CD4-positive, alpha-beta T cell treated with Interleukin-17A for 4 hours (primary cell): ENCODE data around the gene REXO4.

Experiments used
- DNase-seq: peaks from one replicate; pipeline ENCODE4 v3.0.0-alpha.2; 2020; ENCODE audit warnings: mixed read lengths

Gene REXO4

GRCh38 chr9:133449760-133450159, 31.9 kb upstream of the REXO4 start:
- no peak for DNase-seq

- DNase-seq, result no peak
Observed at GRCh38 chr9:133448487-133448972, 30.7 kb upstream of the REXO4 start.

DNA sequence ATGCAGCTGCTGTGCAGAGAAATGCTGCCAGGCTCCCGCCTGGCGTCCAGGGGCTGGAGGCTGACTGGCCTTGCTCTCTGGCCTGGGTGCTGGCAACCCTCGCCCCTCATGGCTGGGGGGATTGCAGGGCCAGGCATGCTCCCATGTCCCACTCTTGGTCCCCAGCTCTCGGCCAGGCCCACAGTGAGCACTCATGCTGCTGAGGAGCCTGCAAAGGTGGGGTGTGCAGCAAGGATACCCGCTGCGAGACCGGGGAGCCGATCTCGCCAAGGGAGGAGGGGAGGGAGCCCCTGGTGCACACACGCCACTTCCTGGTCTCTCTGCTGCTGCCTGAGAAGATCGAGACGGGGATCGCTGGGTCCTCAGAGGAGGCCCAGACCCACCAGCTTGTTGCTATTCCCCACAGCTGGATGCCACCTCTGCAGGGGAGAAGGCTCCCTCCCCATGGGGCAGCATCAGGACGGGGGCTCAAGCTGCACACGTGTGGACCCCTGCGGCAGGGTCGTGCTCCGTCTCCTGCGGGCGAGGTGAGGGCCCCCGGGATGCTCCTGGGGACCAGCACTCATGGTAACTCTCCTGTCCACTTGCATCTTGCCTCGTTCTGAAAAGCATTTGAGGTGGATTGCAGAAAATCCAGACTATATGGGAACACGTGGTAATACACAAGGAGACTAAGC, 27.6 kb upstream of the REXO4 start:
- DNase-seq, result no peak

GRCh38 chr9:133443982-133444381, 26.2 kb upstream of the REXO4 start:
- DNase-seq, result no peak

- no peak for DNase-seq
Observed at GRCh38 chr9:133443248-133443647, 25.4 kb upstream of the REXO4 start.

DNA sequence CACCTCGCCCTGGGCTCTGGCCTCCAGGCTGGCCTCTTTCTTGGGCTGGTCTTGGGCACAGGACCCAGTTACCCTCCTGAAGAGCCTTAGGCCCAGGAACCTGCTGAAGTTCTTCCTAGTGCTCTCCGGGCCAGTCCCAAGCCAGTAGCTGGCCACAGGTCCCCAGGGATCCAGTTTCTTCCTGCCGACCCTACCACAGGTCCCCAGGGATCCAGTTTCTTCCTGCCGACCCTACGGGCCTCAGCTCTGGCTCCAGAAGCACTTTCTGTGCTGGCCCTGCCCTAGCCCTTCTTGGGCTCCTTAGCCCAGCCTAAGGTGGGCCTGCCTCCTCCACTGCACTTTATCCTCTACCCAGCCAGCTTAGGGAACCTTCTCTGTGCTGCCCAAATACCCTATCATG, 23.8 kb upstream of the REXO4 start:
- no peak for DNase-seq

GRCh38 chr9:133440874-133441273, 23.1 kb upstream of the REXO4 start:
- no peak for DNase-seq

DNA sequence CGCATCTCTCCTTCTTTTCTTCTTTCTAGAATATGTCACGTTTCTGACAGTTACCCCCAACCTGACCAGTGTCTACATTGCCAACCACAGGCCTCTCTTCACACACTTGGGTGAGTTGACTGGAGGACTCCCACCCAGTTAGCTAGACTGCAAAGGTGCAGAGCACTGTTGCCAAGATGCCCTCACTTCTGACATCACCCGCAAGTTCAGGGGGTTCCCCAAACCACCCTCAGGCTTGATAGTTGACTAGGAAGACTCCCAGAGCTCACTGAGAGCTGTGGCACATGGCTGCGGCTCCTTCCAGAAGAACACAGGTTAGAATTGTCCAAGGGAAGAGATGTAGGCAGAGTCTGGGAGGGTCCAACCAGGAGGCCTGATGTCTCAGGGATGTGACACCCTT, 21.5 kb upstream of the REXO4 start:
- no peak for DNase-seq

DNA sequence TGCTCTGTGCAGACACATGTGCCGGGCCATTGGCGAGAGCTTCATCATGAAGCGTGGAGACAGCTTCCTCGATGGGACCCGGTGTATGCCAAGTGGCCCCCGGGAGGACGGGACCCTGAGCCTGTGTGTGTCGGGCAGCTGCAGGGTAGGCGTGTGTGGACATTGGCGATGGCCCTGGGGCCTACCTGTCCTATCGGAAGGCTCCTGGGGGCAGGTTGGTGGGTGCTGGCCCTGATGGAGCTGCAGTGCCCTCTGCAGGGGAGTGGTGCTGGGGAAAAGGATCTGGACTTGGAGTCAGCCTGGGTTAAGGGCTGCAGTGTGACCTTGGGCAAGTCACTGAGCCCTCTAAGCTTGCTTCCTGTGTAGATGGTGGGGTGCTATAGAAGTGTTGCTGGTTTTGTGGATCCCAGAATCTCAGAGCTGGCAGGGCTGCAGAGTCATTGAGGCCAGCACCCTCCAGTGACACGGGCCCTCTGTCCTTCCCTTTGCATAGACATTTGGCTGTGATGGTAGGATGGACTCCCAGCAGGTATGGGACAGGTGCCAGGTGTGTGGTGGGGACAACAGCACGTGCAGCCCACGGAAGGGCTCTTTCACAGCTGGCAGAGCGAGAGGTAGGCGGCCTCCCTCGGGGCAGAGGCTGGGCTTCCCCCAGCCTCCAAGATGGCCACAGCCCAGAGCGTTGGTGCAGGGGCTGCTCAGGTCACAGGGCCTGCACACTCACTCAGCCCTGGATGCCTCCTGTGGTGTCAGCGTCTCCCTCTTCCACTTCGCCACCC, 20.1 kb upstream of the REXO4 start:
- DNase-seq, result no peak

GRCh38 chr9:133436681-133437080, 18.9 kb upstream of the REXO4 start:
- no peak for DNase-seq

- no peak for DNase-seq
Observed at GRCh38 chr9:133433351-133433843, 15.6 kb upstream of the REXO4 start.

GRCh38 chr9:133430244-133430643, 12.4 kb upstream of the REXO4 start:
- no peak for DNase-seq

- peak; percentile 30 for DNase-seq
Observed at GRCh38 chr9:133429641-133430161, 11.9 kb upstream of the REXO4 start.

- no peak for DNase-seq
Observed at GRCh38 chr9:133429214-133429613, 11.4 kb upstream of the REXO4 start.

- DNase-seq, result no peak
Observed at GRCh38 chr9:133428617-133429101, 10.8 kb upstream of the REXO4 start.

GRCh38 chr9:133427658-133428348, 10.0 kb upstream of the REXO4 start:
- DNase-seq, result no peak

DNA sequence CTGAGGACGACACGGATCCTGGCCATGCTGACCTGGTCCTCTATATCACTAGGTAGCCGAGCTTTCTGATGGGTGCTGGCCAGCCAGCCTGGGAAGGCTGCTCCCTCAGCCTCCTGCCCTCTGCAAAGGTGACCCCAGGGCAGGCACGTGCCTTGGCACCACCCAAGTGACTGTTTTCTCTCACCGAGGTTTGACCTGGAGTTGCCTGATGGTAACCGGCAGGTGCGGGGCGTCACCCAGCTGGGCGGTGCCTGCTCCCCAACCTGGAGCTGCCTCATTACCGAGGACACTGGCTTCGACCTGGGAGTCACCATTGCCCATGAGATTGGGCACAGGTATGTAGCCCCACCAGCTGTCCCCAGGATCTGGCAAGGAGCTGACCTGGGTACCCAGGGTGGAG, 8.2 kb upstream of the REXO4 start:
- no peak for DNase-seq

DNA sequence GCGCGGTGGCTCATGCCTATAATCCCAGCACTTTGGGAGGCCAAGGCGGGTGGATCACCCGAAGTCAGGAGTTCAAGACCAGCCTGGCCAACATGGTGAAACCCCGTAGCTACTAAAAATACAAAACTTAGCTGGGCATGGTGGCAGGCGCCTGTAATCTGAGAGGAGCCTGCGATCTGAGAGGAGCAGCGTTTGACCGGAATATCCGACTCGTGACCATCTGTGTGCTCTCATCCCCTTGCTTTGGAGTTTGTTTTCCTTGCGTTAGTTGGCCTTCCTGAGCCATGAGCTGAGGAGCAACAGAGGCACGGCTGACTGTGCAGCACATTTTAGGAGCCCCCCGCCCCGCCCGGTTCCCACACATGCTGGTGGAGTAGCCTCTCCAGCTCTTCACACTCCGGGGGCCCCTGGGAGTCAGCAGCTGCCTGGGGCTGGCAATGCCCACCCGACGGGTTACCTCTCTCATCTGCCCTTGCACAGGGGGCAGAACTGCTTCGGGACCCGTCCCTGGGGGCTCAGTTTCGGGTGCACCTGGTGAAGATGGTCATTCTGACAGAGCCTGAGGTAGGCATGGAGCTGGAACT, 7.3 kb upstream of the REXO4 start:
- no peak for DNase-seq

DNA sequence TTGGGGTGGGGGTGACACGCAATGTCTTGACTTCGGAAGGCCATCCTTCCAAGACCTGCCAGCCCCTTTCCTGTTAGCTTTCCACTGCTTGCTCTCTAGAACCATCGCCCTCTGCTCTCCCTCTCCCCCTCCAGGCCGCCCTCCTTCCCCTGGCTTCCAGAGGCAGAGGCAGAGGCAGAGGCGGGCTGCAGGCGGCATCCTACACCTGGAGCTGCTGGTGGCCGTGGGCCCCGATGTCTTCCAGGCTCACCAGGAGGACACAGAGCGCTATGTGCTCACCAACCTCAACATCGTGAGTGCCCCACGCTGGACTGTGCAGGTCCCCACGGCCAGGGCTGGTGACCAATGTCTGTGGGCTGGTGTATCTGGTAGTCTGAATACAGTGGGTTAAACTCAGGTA, 6.4 kb upstream of the REXO4 start:
- no peak for DNase-seq

DNA sequence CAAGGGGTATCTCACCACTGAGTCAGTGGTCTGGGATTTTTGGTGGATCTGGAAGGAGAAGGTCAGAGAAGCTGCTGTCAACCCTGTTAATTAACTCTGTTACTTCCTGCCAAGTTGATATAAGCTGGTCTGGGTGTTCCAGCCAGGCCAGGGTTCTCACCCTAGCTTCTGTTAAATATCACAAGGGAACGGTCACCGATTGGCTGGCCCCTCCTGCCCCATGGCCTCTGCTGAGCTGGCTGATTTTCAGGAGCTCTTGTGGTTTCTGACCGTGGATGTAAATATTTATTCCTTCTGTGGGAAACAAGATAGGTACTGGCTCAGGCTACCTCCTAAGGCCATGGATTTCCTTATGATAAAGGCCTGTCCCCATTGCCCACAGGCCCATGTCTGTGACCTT, 5.4 kb upstream of the REXO4 start:
- no peak for DNase-seq

DNA sequence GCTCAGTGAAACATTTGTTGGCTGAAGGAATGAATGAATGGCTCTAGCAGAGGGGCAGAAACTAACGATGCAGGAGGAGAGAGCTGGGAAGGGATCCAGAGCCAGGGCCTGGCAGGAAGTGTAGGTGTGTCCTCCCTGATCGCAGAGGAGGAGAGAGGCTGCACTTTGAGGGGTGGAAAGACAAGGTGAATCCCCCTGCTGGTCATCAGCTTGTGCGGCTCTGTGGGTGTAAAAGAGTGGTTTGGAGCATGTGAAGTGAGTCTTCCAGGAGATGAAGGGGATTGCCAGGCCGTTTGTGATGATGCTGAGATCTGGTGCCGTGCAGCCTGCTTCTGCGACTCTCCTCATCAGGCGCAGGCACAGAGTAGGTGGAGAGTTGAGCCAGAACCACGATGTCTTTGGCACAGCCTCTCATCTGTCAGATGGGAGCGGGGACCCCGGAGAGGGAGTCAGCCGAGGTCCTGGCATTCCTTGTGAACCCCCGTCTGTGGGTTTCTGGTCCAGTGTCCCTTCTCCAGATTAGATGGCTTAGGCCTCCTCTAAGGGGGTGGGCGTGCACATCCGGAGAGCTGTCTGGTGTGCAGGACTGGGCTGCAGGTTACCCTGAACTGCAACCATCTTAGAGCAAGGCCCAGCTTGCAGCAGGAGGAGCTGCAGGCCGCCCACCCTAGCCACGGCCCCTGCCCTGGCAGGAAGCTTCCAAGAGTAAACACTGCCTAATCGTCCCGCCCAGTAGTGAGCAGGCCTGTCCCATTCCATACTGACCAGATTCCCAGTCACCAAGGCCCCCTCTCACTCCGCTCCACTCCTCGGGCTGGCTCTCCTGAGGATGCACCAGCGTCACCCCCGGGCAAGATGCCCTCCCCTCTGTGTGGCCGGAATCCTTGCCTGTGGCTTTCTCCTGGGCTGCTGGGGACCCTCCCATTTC, 4.1 kb upstream of the REXO4 start, which contains the start of gene ADAMTS13:
ADAMTS13 (plus strand) TSS at position 753 of the 928 bp plus-strand sequence; CDS start at position 830, 77 bp downstream.
- no peak for DNase-seq
